Cardiac muscle cell (in vitro differentiated cells and primary cell): Measurements from ENCODE around the gene FANCE. TPM values are rescaled to one million over a fixed set of nuclear protein-coding genes. Genes with fewer than 3 reads are reported as not detected.
A peak's percentile ranks its signal among the peaks of the same experiment; 100 is the strongest.

Experiments
- DNase-seq, 2 donors: peaks; one replicate each; pipeline versions ENCODE4 v3.0.0 to v3.0.0-alpha.2; 2010 to 2017; ENCODE audit warnings: low read depth in 1 of 2, low spot score in 1 of 2
- H3K27ac ChIP-seq: fragments of 200-600 bp; sonication (generic); 2 replicates; pipeline ENCODE4 v1.5.1; 2016
- H3K27me3 ChIP-seq: fragments of 200-600 bp; sonication (generic); 2 replicates; pipeline ENCODE4 v1.6.0; 2016; ENCODE audit warnings: control low read depth
- H3K36me3 ChIP-seq: fragments of 200-600 bp; sonication (generic); 2 replicates; pipeline ENCODE4 v1.5.1; 2016; ENCODE audit warnings: control low read depth
- H3K4me1 ChIP-seq: fragments of 200-600 bp; sonication (generic); 2 replicates; pipeline ENCODE4 v1.8.1; 2017; ENCODE audit warnings: low read depth, mild to moderate bottlenecking, mixed run types
- H3K4me3 ChIP-seq: fragments of 200-600 bp; sonication (generic); 2 replicates; pipeline ENCODE4 v1.5.1; 2016; ENCODE audit warnings: mild to moderate bottlenecking
- H3K9me3 ChIP-seq: fragments of 200-600 bp; sonication (generic); 2 replicates; pipeline ENCODE4 v1.5.1; 2017; ENCODE audit warnings: low read depth, mild to moderate bottlenecking, control low read depth
- CTCF ChIP-seq: IDR thresholded peaks from 2 replicates; pipeline ENCODE4 v1.5.1; 2012; ENCODE audit warnings: low read depth, mild to moderate bottlenecking, low read length
- polyA plus RNA-seq: library from polyadenylated mRNA; unstranded; fragments of >200 nt; fragmentation: Nextera tagmentation; extraction: Ambion mirVana; gene quantifications from 2 replicates; pipeline ENCODE4 v1.2.1, GENCODE V29; 2016
- total RNA-seq: library from RNA; depleted of rRNA; stranded (reverse); fragments of >200 nt; gene quantifications from 2 replicates; pipeline ENCODE4 v1.2.3, GENCODE V29; 2016

FANCE gene
- total and polyA plus RNA-seq, 2 experiments from 2014 or later, result 19.4 to 28.1 TPM

DNA sequence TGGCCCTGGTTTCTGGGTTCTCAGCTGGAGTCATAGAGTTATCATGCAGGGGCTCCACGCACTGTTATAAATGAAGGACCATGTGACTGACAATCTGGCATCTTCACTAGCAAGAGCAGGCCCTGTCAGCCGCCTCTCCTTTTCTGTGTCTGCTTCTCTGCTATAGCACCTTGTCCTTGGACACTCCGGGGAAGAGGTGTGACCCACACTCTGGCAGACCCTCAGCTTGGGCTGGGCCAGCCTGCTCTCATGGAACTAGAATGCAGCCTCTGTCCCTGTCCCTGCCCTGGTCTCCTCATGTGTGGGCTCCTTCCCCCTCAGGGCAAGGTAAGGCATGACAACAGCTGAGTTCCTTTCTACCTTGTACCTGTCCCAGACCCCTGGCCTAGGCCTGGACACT is 10.9 kb upstream of the FANCE start:
- peak in 1 of 2 donors; percentile 28 for DNase-seq
- H3K27ac ChIP-seq, result peak overlapping the region; percentile 48
- H3K4me1 ChIP-seq, result no peaks in the 10 kb centered on the region
- H3K36me3 ChIP-seq, result no peaks in the 10 kb centered on the region
- H3K27me3 ChIP-seq, result no peaks in the 10 kb centered on the region
- H3K4me3 ChIP-seq, result no peak overlapping the region
- no peaks in the 10 kb centered on the region for H3K9me3 ChIP-seq
- TF ChIP-seq CTCF, result no peak

DNA sequence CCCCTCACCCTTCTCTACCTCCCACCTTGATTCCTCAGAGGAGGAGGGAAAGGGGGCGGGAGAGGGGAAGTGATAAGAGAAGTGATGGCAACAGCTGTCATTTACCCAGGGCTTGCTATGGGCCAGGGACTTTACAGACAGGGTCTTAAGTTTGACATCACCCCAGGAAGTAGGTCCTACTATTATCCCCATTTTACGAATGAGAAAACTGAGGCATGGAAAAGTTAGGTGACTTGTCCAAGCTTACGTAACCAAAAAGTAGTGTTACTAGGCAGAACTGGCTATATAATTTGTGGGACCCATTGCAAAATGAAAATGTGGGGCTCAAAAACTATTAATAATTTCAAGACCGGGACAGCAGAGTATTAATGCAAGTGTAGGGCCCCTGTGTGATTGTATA is 10.5 kb upstream of the FANCE start:
- Histone ChIP-seq H3K27ac (no peak overlapping the region), H3K4me1 (no peaks in the 10 kb centered on the region), H3K27me3 (no peaks in the 10 kb centered on the region), H3K36me3 (no peaks in the 10 kb centered on the region), H3K9me3 (no peaks in the 10 kb centered on the region), H3K4me3 (no peak overlapping the region)
- no peak for TF ChIP-seq CTCF
- DNase-seq, result no peak

DNA sequence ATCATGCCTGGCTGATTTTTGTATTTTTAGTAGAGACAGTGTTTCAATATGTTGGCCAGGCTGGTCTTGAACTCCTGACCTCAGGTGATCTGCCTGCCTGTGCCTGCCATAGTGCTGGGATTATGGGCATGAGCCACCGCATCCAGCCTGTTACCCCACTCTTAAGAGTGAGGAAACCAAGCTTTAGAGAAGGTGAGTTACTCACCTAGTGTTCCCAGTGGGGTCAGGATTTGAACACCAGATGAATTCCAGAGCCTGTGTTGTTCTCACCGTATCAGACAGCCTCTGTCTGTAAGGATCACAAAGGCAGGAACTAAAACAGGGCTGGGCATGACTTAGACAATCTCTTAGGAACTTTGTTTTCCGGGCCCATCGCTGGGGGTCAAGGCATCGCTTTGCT is 9.4 kb upstream of the FANCE start:
- no peak for TF ChIP-seq CTCF
- no peak for DNase-seq
- Histone ChIP-seq H3K36me3 (no peaks in the 10 kb centered on the region), H3K27me3 (no peaks in the 10 kb centered on the region), H3K4me1 (no peaks in the 10 kb centered on the region), H3K4me3 (no peak overlapping the region), H3K9me3 (no peaks in the 10 kb centered on the region), H3K27ac (no peak overlapping the region)

DNA sequence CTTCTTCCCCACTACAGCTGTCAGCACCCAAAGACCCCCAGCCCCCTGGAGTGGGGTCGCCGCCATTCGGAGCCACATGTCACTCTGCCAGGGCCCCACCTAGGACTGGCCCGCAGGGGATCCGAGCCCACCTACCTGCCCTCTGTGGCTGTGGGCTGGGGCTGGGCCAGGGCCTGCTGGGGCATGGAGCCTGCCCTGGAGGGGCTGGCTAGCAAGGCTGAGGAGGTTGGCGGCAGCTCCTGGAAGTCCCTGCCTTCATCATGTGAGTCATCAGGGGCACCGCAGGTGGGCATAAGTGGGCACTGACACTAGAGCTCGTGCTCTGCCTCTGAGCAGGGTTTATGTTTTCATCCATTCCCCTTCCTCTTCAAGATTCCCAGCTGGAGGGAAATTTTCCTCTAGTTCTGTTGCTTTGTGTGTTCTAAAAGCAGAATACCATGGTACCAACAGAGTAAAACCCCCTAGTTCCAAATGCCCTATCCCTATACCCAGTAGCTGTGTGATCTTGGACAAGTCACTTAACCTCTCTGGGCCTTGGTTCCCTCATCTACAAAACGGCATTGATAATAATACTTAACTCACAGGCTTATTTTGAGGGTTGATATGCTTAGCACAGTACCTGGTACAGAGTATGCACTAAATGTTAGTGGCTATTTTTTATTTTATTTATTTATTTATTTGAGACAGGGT is 8.7 kb upstream of the FANCE start:
- no peaks in the 10 kb centered on the region for H3K4me1 ChIP-seq
- H3K4me3 ChIP-seq, result no peak overlapping the region
- no peaks in the 10 kb centered on the region for H3K27me3 ChIP-seq
- TF ChIP-seq CTCF, result no peak
- no peaks in the 10 kb centered on the region for H3K36me3 ChIP-seq
- no peak overlapping the region for H3K27ac ChIP-seq
- no peaks in the 10 kb centered on the region for H3K9me3 ChIP-seq
- no peak for DNase-seq

DNA sequence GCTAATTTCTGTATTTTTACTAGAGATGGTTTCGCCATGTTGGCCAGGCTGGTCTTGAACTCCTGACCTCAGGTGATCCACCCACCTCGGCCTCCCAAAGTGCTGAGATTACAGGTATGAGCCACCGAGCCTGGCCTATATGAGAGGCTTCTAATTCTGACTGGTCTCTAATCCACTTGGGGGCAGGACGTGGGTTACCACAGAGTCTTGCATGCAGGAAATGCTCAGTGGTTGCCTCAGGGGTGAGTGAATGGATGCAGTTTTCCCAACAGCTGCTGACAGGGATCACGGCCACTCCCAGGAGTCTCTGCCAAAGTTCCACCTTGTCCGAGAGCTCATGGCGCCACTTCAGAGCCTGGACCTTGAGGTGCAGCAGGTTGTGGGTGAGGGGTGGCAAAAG is 6.4 kb upstream of the FANCE start:
- no peak for TF ChIP-seq CTCF
- H3K27ac ChIP-seq, result no peak overlapping the region
- peak in 1 of 2 donors; percentile 41 for DNase-seq
- no peaks in the 10 kb centered on the region for H3K36me3 ChIP-seq
- H3K27me3 ChIP-seq, result no peaks in the 10 kb centered on the region
- H3K9me3 ChIP-seq, result no peaks in the 10 kb centered on the region
- no peaks in the 10 kb centered on the region for H3K4me1 ChIP-seq
- H3K4me3 ChIP-seq, result no peak overlapping the region

DNA sequence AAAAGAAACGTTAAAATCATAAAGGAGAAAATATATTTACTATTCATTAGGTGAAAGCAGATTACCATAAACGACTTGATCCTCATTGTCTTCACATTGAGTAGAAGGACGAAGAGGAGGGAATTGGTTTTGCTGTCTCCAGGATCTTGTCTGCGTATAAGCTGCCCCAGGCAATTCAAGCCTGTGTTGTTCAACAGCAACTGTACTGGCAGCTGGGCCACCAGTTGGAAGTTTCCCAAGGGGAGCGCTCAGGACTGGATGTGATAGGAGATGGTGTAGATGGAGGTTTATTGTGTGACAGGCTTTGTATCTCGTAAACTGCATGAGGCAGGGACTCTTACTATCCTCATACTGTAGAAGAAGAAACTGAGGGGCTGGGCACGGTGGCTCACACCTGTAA is 3.9 kb upstream of the FANCE start:
- no peak for DNase-seq
- no peaks in the 10 kb centered on the region for H3K27me3 ChIP-seq
- no peak overlapping the region for H3K4me3 ChIP-seq
- H3K9me3 ChIP-seq, result no peaks in the 10 kb centered on the region
- H3K27ac ChIP-seq, result no peak overlapping the region
- no peaks in the 10 kb centered on the region for H3K36me3 ChIP-seq
- peaks cover 13% of the 10 kb centered on the region for H3K4me1 ChIP-seq
- no peak for TF ChIP-seq CTCF
